ENCODE results near the gene POU3F1. TPM values are rescaled to one million over a fixed set of nuclear protein-coding genes. Genes with fewer than 3 reads are reported as not detected.

The POU3F1 gene
- polyA plus RNA-seq (ENCODE audit: insufficient read length), result 0.63 TPM
- long read RNA-seq, donor 1, transcript POU3F1-201 (1 exons, 2,184 nt), result major isoform, 5 of 5 reads
- long read RNA-seq, donor 1, partial matches to known transcripts, result 0 of 5 reads
- long read RNA-seq, donor 1, other reads (novel, unspliced or antisense), result 0 of 5 reads
- long read RNA-seq, donor 2, partial matches to known transcripts, result 0 of 1 reads
- long read RNA-seq, donor 2, other reads (novel, unspliced or antisense), result 0 of 1 reads
- long read RNA-seq, donor 3, result 0 reads
- long read RNA-seq, donor 4, partial matches to known transcripts, result 0 of 1 reads
- long read RNA-seq, donor 4, other reads (novel, unspliced or antisense), result 0 of 1 reads
- long read RNA-seq, donor 5, partial matches to known transcripts, result 0 of 1 reads
- long read RNA-seq, donor 5, other reads (novel, unspliced or antisense), result 0 of 1 reads
- long read RNA-seq, donor 6, transcript POU3F1-201 (1 exons, 2,184 nt), result major isoform, 5 of 5 reads
- long read RNA-seq, donor 6, partial matches to known transcripts, result 0 of 5 reads
- long read RNA-seq, donor 6, other reads (novel, unspliced or antisense), result 0 of 5 reads
- long read RNA-seq, donor 7, partial matches to known transcripts, result 0 of 3 reads
- long read RNA-seq, donor 7, other reads (novel, unspliced or antisense), result 0 of 3 reads
- long read RNA-seq, donor 8, partial matches to known transcripts, result 0 of 1 reads
- long read RNA-seq, donor 8, other reads (novel, unspliced or antisense), result 0 of 1 reads

GRCh38 chr1:38046333-38046883, at the start of gene POU3F1:
POU3F1 (minus strand) TSS chr1:38046793; CDS start chr1:38046743, 50 bp downstream.
- DNase-seq, result no peak

- DNase-seq, result no peak
These were observed 48.9 kb upstream of the POU3F1 start for GRCh38 chr1:38095454-38095931.

GRCh38 chr1:38094711-38095290, 48.2 kb upstream of the POU3F1 start:
- DNase-seq, result no peak

GRCh38 chr1:38093569-38094520, 47.3 kb upstream of the POU3F1 start:
- no peak for DNase-seq

- DNase-seq, result no peak
These were observed 45.7 kb upstream of the POU3F1 start for GRCh38 chr1:38092256-38092655.

- no peak for DNase-seq
These were observed 44.2 kb upstream of the POU3F1 start for GRCh38 chr1:38090796-38091195.

- DNase-seq, result no peak
These were observed 43.2 kb upstream of the POU3F1 start for GRCh38 chr1:38089712-38090360.

GRCh38 chr1:38088791-38089190, 42.2 kb upstream of the POU3F1 start:
- no peak for DNase-seq

- no peak for DNase-seq
These were observed 41.8 kb upstream of the POU3F1 start for GRCh38 chr1:38088366-38088765.

- DNase-seq, result no peak
These were observed 41.1 kb upstream of the POU3F1 start for GRCh38 chr1:38087676-38088075.

GRCh38 chr1:38085666-38086330, 39.2 kb upstream of the POU3F1 start:
- DNase-seq, result no peak

GRCh38 chr1:38084700-38085099, 38.1 kb upstream of the POU3F1 start:
- no peak for DNase-seq

- DNase-seq, result no peak
These were observed 37.5 kb upstream of the POU3F1 start for GRCh38 chr1:38084113-38084512.

GRCh38 chr1:38083541-38083940, 36.9 kb upstream of the POU3F1 start:
- no peak for DNase-seq

- DNase-seq, result no peak
These were observed 36.2 kb upstream of the POU3F1 start for GRCh38 chr1:38082769-38083263.

GRCh38 chr1:38079019-38079418, 32.4 kb upstream of the POU3F1 start:
- no peak for DNase-seq

GRCh38 chr1:38077523-38078147, 31.0 kb upstream of the POU3F1 start:
- no peak for DNase-seq

GRCh38 chr1:38076455-38076854, 29.9 kb upstream of the POU3F1 start:
- no peak for DNase-seq

- DNase-seq, result peak; percentile 76
These were observed 29.4 kb upstream of the POU3F1 start for GRCh38 chr1:38076038-38076437.

- DNase-seq, result no peak
These were observed 28.6 kb upstream of the POU3F1 start for GRCh38 chr1:38075191-38075590.
